ENCODE measurements around the gene RAB29.

The RAB29 gene

DNA sequence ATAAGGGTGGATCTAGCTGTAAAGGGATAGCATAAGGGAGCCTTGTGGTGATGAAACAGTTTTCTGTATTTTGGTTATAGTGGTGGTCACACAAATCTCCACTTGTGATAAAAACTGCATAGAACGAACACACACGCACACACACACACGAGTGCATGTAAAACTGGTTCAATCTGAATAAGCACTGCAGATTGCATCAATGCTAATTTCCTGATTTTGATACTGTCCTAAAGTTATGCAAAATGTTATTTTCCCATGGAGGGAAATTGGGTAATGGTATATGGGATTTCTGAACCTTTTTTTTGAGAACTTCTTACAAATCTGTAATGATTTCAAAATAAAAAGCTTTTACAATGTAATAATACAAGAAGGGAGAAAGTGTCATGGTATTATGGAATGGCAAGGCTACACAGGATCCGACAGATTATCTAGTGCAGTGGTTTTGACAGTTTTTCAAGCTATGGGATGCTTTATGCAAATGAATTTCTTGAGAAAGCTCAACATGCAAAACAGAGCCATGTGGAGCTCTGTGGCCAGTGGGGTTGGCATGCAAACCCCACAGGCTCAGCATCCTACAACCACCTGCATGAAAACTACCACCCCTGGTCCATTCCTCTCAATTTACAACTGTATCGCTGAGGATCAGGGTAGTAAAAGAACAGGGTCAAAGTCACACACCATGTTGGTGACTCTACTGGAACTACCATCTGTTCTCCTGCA is 18.9 kb upstream of the RAB29 start:
- no peak for DNase-seq

DNA sequence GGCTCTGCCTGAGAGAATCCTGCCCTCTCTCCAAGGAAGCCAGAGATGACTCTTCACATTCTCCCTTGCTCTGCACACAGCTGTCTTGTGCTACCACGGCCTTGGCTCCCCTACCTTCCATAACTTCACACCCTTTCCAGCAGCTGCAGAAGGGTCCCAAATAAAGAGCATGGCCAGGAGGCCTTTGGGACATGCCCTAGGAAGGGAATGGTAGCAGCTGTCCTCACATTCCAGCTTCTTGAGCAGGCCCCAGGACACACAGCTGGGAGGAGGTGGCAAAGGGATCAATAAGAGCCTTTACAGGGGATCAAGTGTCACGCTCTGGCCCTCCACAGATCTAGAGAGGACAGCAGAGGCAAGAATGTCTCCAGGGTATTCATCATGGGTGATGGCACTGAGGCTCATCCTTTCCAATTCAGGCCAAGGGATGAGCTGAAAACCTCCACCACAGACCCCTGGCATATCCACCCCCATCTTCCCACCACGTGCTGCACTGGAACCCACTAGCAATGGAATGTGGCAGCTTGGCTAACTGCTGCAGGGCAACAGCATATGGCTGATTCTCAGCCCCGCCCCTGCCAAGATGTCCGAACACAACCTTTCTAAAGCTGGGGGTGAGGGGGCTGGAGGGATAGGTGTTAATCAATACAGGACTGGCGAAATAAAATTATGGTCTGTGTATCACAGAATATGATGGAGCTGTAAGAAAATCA is 17.8 kb upstream of the RAB29 start:
- no peak for DNase-seq

DNA sequence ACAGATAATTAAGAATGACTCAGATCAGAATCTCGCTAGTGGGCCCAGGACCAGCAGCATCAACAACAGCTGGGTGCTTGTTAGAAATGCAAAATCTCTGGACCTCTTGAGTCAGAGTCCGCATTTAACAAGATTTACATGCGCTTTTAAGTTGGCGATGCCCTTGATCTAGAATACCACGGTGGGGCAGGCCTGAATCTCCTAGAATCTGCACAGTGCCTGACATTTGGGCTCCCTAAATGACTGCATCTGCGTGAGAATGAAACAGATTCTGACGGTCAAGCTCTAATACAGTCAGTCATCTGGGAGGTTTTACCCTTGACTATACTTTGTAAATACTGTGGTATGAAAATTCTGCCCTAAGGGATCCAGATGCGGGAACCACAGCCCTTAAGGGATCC is 17.2 kb upstream of the RAB29 start:
- DNase-seq: no peak

DNA sequence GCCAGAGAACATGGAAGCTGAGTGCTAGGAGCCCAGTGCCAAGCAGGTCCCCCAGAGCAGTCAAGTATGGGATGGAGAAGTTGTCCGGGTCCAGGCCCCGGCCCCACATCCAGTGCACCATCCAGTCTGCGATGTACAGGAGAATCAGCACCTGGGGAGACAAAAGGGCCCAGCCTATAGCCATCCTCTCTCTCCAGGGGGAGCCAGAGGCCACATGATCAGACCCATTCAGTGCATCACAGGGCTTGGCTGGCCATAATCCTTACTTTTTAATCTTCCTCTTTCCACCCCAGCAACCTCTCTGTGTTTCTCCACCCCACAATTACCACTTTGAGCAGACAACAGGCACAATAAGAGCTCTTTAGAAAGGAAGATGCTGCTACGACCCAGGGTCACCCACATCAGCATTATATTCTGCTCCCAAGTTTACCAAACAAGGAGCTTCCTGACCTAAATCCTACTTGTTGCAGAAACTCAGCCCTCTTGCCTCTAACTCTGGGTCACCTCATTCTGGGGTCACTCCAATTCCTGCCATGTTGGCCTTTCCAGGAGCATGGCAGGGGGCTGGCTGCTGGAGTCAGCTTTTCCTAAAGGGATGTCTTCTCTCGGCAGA is 16.4 kb upstream of the RAB29 start:
- peak; percentile 34 to 38 for DNase-seq

DNA sequence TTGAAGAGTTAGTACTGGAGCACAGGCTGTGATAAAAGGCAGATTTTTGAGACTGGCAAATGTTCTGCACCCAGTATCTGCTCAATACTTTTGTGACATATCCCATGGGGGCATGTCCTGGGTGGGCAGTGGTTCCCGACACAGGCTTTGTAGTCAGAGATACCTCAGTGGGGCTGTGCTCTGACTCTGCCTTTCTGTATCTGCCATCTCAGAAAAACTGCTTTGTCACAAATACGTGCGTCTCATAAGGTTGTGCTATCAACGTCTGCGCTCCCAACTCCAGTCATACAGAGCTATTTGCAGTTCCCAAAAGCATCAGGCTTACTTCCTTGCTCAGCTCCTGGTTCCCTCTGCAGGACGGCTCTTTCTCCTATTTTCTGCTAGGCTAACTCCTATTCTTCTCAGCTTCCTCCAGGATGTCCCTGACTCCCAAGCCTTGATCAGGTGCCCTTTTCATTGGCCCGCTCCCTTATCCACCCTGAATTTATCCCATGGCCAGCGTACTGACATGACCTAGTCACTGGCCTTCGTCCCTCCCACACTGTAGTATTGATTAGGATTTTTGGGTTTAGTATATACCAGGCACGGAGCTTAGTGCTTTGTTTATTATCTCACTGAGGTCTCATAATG is 12.1 kb upstream of the RAB29 start:
- DNase-seq: no peak

DNA sequence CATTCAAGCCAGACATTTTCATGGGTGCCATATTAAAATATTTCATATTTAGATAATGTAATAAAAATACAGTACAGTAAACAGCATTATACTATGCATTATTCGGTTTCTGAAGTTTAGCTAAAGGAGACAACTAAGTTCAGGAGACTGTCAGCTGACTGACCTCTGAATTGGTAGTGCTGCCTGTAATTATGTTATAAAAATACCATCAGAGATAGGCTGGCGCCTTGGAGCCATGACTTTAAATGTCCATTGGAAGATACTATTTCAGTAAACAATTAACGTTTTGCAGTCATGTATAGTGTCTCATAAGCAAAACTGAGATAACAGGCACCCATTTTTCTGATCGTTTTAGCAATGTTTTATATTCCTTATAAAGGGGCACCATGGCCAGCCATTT is 11.3 kb upstream of the RAB29 start:
- no peak for DNase-seq

DNA sequence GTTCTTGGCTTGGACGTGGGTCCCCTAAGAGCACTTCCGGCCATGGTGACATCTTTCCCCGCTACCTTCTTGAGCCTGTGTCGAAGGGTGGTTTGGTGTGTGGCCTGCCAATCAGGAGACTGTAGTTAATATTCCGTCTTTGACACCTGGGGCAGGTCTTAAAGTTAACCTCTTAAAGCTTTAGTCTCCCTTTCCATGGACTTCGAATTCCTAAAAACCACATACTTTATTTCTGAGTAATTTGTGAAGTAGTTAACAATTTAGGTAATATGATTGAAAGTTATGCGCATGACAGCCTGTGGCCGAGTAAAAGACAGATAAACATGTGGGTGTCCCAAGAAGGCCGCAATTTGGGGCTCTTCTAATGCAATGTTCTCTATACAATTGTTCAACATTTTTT is 10.2 kb upstream of the RAB29 start:
- DNase-seq: no peak

DNA sequence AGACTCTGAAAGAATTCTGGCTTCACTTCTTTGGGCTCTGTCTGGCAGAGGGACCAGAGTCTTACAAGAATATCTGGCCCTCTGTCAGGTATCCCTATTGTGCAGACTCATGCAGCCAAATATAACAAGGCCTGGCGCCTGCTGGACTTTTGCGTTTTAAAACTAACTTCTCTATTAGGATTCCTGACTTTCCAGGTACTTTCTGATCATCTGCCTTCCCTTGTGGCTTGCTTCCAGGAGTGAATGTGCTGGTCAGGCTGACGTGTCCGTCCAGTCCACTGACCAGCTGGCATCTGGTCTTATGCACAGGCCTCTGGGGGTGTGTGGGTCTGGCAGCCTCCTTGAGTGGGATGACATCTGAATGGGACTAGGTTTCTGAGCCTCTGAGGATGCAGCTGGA is 8.6 kb upstream of the RAB29 start:
- DNase-seq: no peak

DNA sequence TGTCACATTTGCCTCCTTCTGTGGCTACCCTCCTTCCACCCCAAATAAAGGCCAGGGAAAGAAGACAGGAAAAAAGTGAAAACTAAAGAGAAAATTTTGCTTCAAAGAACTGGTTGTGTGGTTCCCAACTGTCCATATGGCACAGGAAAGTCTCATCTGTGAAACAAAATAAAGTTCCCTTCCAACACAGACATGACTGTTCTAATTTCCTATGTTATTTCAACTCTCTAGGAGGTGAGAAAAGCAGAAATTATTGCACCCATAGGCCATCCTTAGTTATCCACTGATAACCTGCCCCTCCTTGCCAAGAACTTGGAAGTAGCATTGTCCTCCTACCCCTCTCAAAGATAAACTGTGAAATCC is 8.1 kb upstream of the RAB29 start:
- DNase-seq: no peak

DNA sequence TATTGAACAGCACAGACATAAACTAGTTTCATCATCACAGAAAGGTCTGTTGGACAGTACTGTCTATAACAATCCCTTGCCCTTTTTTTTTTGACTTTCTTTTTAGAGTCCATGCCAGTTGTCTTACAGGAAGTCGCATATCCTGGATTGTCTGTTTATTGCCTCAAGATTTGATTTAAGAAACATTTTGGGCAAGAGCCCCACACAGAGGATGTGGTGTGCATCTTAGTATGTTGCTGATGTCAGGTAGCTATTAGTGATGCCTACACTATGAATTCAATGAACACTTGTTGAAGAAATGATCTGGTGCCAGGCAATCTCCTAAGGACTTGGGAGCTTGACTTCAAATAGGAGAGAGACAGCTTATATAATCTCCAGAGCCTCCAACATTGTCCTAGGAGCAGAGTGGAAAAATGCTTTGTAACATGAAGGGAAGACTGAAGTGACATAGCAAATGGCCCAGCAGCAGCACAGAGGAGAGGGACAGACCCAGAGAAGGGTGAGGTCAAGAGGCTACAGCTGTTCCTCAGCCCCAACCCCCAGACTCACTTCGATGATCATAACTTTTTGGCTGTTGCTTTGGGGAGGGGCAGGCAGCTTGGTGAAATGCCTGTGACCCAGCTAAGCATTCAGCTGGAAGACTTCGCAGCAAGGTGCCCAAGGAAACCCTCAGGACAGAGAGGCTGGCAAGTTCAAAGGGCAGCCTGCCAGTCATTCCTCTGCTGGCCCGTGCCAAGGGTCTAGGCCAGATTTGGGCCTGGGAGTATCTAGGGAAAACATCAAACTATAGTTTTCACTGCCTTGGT is 7.5 kb upstream of the RAB29 start:
- DNase-seq: no peak

DNA sequence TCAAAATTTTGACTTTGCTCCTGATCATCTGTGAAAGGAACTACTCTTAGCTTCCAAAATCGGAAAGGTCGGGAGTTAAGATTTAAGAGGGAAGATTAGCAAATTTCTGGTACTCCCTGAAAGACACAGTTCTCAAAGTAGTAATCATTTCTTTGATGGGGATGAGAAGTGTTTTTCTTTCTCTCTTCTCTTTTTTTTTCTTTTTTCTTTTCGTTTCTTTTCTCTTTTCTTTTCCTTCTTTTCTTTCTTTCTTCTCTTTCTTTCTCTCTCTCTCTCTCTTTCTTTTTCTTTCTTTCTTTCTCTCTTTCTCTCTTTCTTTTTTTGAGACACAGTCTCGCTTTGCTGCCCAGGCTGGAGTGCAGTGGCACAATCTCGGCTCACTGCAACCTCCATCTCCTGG is 5.1 kb upstream of the RAB29 start:
- no peak for DNase-seq

DNA sequence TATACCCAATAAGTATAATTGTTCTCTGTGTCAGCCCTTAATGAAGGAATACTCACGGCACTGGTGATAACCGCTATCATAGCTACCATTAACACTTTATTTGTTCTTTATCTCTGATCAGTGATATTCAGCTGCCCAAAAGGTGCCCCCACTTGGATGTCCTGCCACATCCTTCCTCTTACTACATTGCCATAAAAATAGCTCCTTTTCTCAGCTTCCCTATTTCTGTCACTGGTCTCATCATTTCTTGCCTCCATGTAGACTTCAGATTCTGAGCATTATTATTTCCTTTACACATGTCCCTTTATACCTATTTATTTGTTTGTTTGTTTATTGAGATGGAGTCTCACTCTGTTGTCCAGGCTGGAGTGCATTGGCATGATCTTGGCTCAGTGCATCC is 2.7 kb upstream of the RAB29 start:
- no peak for DNase-seq

DNA sequence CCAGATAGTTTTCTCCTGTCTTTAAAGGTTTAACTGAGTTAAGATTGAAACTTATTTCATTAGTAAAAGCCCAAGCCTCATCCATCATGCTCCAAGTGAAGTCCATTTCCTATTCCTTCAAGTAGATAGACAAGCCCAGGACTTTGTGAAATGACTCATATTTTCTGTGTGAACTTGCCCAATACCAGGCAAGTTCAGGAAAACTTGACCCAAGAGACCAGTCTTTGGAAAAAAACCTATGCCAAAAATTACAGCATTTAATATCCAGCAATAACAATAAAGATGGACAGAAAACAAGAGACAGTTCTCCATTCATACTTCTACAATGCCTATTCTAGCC is 405 bp upstream of the RAB29 start:
- DNase-seq: no peak

DNA sequence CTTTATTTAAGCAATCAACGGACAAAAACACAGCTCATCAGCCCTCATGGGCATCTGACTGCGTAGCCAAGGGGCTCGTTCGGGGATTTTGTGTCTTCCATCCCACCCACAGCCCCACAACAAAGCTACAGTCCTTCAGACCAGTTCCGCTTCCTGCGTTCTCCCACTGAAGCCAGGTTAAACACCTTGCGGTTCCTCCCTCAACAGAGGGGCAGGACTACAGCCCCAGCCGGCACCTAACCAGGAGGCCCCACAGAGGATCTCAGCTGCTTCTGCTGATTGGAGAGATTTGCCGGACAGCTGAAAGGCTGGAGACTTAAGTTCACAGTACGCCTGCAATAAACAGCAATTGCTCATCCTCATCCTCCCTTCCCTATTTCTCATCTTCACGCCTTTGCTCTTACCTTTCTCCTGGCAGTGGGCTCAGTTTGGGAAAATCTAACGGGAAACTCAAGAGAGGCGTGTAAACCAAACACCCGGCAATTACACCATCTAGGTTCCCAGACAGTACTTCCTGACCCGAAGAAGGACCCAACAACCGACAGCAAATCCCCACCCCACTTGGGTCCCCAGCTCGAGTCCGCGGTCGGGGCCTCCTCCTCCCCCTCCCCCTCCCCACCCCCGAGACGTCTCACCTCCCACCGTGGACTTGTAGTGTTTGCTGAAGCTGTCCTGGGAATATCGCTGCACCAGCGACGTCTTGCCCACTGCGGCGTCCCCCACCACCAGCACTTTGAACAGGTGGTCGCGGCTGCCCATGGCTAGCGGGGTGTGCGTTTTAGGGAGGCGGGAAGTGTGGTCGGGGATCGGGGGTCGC is 876 bp downstream of the RAB29 start:
- DNase-seq: no peak

DNA sequence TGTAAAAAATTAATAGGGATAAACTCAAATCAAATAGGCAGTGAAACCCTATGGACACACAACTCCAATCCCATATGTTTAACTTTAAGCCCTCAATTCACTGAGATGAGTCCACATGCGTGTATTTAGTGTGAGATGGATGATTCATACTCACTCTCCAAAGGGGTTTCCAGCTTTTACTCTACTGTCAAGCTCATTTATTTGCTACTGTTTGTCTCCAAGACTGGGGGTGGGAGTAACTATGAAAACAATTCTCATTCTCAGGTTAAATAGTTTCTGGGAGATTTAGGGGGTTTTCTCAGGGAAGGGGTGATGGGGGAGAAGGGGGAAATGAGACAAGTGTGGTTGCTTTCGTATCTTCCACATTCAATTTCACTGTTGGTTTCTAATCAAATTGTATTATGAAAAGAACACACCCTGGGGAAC is 2.7 kb downstream of the RAB29 start:
- no peak for DNase-seq

DNA sequence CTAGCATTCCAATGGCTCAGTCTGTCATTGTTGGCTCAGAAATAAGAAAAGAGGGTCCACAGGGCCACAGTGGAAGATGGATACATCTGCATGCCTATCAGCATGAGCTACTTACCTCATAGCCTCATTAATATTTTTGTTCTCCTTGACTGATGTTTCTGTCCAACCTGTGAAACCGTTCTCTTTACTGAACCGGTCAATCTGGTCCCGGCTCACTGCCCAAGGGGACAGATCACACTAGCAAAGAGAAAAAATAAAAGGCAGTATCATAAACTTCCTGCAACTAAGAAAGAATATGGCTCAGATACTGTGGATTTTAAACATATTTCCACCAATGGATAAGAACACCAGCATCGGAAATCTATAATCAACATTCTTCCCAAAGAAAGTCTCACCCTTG is 4.7 kb downstream of the RAB29 start:
- no peak for DNase-seq

DNA sequence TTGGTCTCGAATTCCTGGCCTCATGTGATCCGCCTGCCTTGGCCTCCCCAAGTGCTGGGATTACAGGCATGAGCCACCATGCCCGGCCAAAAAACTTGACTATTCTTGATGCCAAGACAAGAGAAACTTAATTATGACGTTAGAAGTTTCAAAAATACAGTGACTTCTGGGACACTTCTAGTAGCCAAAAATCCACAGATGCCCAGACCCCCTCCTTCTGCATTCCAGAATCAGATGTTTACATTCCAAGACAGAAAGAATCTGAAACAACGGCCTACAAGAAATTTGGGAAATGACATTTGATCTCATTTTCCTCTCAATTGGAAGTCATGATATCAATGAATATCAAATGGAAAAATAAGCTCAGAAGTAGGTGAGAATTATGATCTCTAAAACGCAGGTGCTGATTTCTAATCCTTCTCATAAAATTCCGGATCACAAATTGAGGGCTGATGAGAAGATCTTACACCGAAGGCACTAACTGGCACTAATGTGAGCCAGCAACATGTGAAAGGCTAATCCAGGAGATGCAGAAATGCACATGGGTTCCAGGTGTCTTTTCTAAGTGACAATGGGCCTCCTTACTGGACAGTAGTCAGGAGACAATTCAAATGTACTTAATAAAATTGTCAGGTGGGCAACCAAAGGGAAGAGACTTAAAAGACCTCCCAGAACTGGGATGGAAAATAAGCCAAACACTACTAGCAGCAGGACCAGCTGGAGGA is 5.5 kb downstream of the RAB29 start:
- DNase-seq: no peak

DNA sequence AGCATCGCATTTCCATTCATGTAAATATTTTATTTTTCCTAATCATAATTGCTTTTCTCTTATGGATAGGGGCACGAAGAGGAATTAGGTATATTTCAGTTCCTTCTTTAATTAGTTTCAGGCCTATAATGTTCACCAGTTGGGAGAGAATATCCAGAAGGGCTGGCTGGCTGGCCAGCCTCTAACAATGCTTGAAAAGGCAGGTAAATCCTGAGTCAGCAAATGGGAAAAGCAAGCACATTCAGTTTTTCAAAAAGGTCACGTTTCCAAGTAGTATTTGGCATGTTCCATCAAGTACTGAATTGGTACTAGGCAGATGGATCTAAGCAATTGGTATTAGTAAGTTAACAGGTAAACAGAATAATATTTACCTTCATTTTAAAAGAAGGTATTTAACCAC is 8.0 kb downstream of the RAB29 start:
- no peak for DNase-seq

DNA sequence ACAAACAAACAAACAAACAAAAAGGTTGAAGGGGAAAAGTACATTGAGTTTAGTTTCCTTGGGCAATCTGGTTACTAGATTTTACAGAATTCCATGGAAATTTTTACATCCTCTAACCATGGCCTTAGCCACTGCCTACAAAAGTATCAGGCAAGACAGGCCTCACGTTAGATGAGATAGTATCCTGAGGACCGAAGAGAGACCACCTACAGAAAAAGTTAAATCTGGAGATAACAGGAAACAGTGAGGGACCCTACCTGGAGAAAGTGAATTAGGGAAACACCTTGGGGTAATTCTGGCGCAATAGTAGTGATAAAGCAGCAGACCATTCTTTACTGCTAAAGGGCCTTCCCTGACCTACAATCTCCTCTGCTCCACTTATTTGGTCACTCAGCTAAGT is 8.7 kb downstream of the RAB29 start:
- DNase-seq: no peak

DNA sequence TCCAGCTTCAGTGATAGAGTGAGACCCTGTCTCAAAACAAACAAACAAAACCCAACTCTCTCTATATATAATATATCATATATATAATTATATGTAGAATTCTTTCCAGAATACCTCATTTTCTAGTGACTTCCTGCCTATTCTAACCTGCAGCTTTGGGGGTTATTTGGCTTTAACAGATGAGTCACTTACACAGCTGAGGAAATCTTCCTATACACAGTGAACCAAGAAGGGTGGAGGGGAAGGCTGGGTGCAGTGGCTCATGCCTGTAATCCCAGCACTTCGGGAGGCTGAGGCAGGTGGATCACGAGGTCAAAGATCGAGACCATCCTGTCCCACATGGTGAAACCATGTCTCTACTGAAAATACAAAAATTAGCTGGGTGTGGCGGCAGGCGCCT is 9.2 kb downstream of the RAB29 start:
- no peak for DNase-seq

DNA sequence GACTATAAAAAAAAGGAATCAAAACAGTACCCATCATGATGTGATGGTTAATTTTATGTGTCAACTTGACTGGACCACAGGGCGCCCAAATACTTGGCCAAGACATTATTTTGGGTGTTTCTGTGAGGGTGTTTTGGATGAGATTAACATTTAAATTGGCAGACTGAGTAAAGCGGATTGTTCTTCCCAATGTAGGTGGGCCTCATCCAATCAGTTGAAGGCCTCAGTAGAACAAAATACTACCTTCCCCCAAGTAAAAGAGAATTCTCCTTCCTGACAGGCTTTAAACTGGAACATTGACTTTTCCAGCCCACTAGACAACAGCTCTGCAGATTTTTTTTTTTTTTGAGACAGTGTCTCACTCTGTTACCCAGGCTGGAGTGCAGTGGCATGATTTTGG is 10.7 kb downstream of the RAB29 start:
- DNase-seq: no peak

DNA sequence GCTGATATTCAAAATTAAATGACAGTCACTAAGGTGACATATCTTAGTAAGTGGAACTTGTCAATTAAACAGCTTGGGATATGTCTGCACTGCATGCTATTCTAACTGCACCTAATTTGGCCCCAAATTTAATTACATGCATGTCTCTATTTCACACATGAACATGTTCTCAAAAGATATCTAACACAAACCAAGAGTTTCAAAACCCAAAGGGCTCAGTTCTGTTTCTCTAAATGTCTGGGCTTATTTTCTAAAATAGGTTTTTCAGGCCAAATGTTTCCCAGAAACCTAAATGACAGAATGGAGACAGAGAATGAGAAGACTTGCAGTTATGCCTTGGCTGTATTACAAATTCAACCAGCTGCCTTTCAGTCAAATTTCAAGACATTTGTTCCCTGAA is 11.3 kb downstream of the RAB29 start:
- no peak for DNase-seq
